Stomach (tissue), 9 donors: Measurements from ENCODE around the gene MLYCD. TPM values are rescaled to one million over a fixed set of nuclear protein-coding genes. Genes with fewer than 3 reads are reported as not detected.

Experiments
- DNase-seq, 2 donors: peaks; one replicate each; pipeline versions ENCODE4 v3.0.0 to v3.0.0-alpha.2; 2013 to 2019
- H3K27ac ChIP-seq, 5 donors: fragments of 200-600 bp in 4 of 5; sonication (generic) in 4 of 5; one replicate each; pipeline ENCODE4 v1.5.1; 2013 to 2019; ENCODE audit warnings: mild to moderate bottlenecking in 1 of 5, moderate library complexity in 1 of 5
- H3K27me3 ChIP-seq, 3 donors: fragments of 200-600 bp; sonication (generic); one replicate each; pipeline ENCODE4 v1.5.1; 2017 to 2019; ENCODE audit warnings: mixed run types in 1 of 3
- H3K36me3 ChIP-seq, 4 donors: fragments of 200-600 bp; sonication (generic); 1 replicate in 3 of 4; 2 replicates in 1 of 4; pipeline ENCODE4 v1.5.1; 2016 to 2019
- H3K4me1 ChIP-seq, 4 donors: fragments of 200-600 bp; sonication (generic); one replicate each; pipeline ENCODE4 v1.5.1; 2016 to 2019
- H3K4me3 ChIP-seq, 4 donors: fragments of 200-600 bp; sonication (generic) in 3 of 4; one replicate each; pipeline ENCODE4 v1.5.1; 2016 to 2019; ENCODE audit warnings: mild to moderate bottlenecking in 1 of 4
- H3K9me3 ChIP-seq, 4 donors: fragments of 200-600 bp; sonication (generic); one replicate each; pipeline ENCODE4 v1.5.1; 2016 to 2019
- EP300 ChIP-seq: sonication (generic); formaldehyde crosslinking; IDR thresholded peaks from one replicate; pipeline ENCODE4 v1.6.1; 2017; ENCODE audit warnings: antibody characterized with exemption
- POLR2A ChIP-seq, 4 donors: fragments of 450-650 bp; IDR thresholded peaks; one replicate each; pipeline ENCODE4 v1.6.1; 2016; ENCODE audit warnings: antibody characterized with exemption in 4 of 4, control low read depth in 2 of 4, mild to moderate bottlenecking in 1 of 4, moderate library complexity in 1 of 4
- POLR2AphosphoS5 ChIP-seq, 3 donors: sonication (generic); formaldehyde crosslinking; IDR thresholded peaks; one replicate each; pipeline ENCODE4 v1.6.1; 2016; ENCODE audit warnings: antibody characterized with exemption in 3 of 3
- WGBS, 5 donors: extraction: QIAGEN DNeasy Blood & Tissue Kit in 3 of 5; methylation state at CpG; one replicate each; pipeline versions ENCODE4 v1.1.5 to v1.1.7; 2013 to 2018; 5-methylcytosine and 5-hydroxymethylcytosine counted together
- intact Hi-C: fragments of 100-400 bp; cut with DNase I; formaldehyde crosslinking; loops from one replicate; pipeline ENCODE4 v1.15.1; 2023; ENCODE audit warnings: low total_unique reads
- polyA plus RNA-seq, 3 donors: library from polyadenylated mRNA; stranded (reverse); fragments of 200-250 nt; gene quantifications; one replicate each; pipeline ENCODE4 v1.2.3, GENCODE V29; 2013
- total RNA-seq, 5 donors: library from RNA; depleted of rRNA; stranded (reverse); fragments of >200 nt; gene quantifications; one replicate each; pipeline versions ENCODE4 v1.1.0 to v1.2.3, GENCODE V29; 2014 to 2016
- TF ChIP-seq, protein P1 (sequence below), 7 experiments: fragments of 450-650 bp in 4 of 7; fragments of 200-600 bp in 3 of 7; sonication (generic) in 3 of 7; IDR thresholded peaks; one replicate each; pipeline ENCODE4 v1.5.1; 2016 to 2019; ENCODE audit warnings: antibody characterized with exemption in 7 of 7, control low read depth in 2 of 7, mild to moderate bottlenecking in 1 of 7
- donor health status: healthy with polysubstance abuse.
- donor health status: Bipolar disorder and iron deficiency.
- donor health status: healthy.

Gene MLYCD
- total and polyA plus RNA-seq, 8 donors: 2.9 to 43.8 (median 14.4) TPM

DNA sequence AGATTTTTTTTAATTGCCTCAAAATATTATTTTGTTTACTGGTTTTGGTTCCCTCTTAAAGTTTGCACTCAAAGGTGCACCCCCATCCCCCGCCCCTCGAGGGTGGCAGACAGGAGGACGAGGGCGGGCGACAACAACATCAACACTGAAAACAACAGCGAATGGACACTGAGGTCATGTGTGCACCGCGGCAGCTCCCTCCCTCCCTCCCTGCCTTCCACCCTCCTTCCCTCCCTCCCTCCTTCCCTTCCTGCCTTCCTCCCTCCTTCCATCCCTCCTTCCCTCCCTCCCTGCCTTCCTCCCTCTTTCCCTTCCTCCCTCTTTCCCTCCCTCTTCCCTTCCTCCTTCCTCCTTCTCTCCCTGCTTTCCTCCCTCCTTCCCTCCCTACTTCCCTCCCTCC is 52.6 kb downstream of the MLYCD start:
- H3K9me3 ChIP-seq: no peaks in the 10 kb centered on the region
- peaks cover 18 to 51% (median 36%) of the 10 kb centered on the region in 4 donors for H3K4me1 ChIP-seq
- TF ChIP-seq POLR2AphosphoS5 (IDR thresholded peaks at IDR 0.05) (no peak), EP300 (no peak), POLR2A (IDR thresholded peaks at IDR 0.05) (no peak)
- TF ChIP-seq, protein P1, sequence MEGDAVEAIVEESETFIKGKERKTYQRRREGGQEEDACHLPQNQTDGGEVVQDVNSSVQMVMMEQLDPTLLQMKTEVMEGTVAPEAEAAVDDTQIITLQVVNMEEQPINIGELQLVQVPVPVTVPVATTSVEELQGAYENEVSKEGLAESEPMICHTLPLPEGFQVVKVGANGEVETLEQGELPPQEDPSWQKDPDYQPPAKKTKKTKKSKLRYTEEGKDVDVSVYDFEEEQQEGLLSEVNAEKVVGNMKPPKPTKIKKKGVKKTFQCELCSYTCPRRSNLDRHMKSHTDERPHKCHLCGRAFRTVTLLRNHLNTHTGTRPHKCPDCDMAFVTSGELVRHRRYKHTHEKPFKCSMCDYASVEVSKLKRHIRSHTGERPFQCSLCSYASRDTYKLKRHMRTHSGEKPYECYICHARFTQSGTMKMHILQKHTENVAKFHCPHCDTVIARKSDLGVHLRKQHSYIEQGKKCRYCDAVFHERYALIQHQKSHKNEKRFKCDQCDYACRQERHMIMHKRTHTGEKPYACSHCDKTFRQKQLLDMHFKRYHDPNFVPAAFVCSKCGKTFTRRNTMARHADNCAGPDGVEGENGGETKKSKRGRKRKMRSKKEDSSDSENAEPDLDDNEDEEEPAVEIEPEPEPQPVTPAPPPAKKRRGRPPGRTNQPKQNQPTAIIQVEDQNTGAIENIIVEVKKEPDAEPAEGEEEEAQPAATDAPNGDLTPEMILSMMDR (IDR thresholded peaks at IDR 0.05): no peak
- intact Hi-C loops: no loop called here
- 22 to 40% (median 27%) methylated on average over 8 of the region's 8 CpGs for WGBS, 5 donors
- no peaks in the 10 kb centered on the region for H3K36me3 ChIP-seq
- H3K27me3 ChIP-seq: no peaks in the 10 kb centered on the region
- peak overlapping the region in 1 of 5 donors; percentile 54 for H3K27ac ChIP-seq
- DNase-seq: no peak
- no peak overlapping the region for H3K4me3 ChIP-seq

DNA sequence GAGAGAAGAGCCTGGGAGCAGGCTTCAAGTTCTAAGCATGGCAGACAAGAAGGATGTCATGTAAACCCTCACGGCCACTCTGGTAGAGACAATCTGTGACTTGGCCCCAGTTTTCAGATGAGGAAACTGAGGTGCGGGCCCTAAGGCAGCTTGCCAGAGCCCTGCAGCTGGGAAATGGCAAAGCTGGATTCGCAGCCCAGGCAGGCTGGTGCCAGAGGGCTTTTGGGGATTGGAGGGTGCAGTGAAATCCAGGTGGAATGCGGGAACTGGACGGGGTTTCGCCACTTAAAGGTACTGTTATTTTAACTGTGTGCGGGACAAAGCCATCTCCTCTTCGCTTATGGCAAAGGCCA is 53.6 kb downstream of the MLYCD start:
- Histone ChIP-seq H3K4me3 (peak overlapping the region; percentile 52 to 66 (median 57)), H3K4me1 (peaks cover 18 to 47% (median 34%) of the 10 kb centered on the region in 4 donors), H3K27ac (peak overlapping the region; percentile 94 to 98 (median 94)), H3K27me3 (no peaks in the 10 kb centered on the region), H3K36me3 (peaks cover 0 to 4% (median 2%) of the 10 kb centered on the region in 4 donors), H3K9me3 (no peaks in the 10 kb centered on the region)
- DNase-seq: peak in 1 of 2 donors; percentile 35
- WGBS, 5 donors: 3 to 13% (median 9%) methylated on average over 3 to 8 of the region's 8 CpGs
- intact Hi-C loops: no loop called here
- TF ChIP-seq POLR2A (IDR thresholded peaks at IDR 0.05): no peak
- TF ChIP-seq, protein P1 (IDR thresholded peaks at IDR 0.05): no peak
- no peak for TF ChIP-seq EP300
- TF ChIP-seq POLR2AphosphoS5 (IDR thresholded peaks at IDR 0.05): no peak

DNA sequence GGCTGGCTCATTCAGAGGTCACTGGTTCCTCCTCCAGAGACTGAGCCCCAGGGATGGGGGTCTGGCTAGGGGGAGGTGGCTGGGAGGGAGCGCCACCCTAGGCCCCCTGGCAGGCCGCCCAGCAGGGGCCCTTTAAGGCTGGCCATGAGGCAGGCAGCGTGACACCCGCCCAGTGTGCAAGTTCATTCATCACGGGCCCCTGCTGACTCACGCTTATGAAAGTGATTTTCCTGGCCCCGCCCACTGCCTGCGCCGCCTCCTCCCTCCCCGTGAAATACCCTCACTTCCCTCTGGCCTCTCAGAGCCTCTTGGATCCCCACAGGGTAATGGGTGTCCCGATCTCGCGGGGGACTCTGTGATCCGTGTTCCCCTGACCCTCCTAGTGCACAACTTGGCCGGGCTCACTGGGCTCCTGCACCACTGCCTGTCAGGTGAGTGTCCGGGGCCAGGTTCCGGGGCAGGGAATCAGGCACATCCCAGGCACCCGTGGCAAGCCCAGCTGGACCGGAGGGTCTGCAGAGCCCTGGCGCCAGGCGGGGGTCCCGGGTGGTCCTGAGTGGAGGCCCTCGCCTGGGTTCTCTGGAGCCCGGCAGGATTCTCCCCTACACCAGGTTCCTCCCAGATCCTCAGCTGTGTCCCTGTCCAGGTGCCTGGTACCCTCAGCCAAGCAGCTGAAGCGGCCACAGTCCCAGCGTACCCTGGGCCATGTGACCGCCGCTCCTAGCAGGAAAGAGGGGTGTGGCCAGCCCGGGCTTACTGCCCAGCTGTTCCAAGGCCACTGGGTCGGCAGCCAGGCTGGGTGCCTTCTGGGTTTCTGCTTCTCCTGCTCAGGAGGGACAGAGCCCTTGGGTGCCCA is 54.3 kb downstream of the MLYCD start, which contains the start of gene OSGIN1:
OSGIN1 (plus strand) TSS at position 301 of the 856 bp plus-strand sequence. CDS start 4,432 bp downstream, outside the sequence.
- peak; percentile 80 to 92 (median 90) for TF ChIP-seq POLR2AphosphoS5 (IDR thresholded peaks at IDR 0.05)
- peak in 2 of 4 donors; percentile 48 to 95 for TF ChIP-seq POLR2A (IDR thresholded peaks at IDR 0.05)
- TF ChIP-seq EP300: no peak
- H3K4me1 ChIP-seq: peaks cover 18 to 46% (median 33%) of the 10 kb centered on the region in 4 donors
- DNase-seq: peak; percentile 96
- intact Hi-C loops: no loop called here
- H3K9me3 ChIP-seq: no peaks in the 10 kb centered on the region
- peak within 1 kb of the TSS; percentile 52 to 66 (median 57) for H3K4me3 ChIP-seq
- H3K27me3 ChIP-seq: no peaks in the 10 kb centered on the region
- 0 to 4% (median 2%) methylated on average over 9 to 30 of the region's 30 CpGs for WGBS, 5 donors
- peak within 1 kb of the TSS; percentile 94 to 98 (median 94) for H3K27ac ChIP-seq
- peaks cover 2 to 10% (median 7%) of the 10 kb centered on the region in 4 donors for H3K36me3 ChIP-seq

DNA sequence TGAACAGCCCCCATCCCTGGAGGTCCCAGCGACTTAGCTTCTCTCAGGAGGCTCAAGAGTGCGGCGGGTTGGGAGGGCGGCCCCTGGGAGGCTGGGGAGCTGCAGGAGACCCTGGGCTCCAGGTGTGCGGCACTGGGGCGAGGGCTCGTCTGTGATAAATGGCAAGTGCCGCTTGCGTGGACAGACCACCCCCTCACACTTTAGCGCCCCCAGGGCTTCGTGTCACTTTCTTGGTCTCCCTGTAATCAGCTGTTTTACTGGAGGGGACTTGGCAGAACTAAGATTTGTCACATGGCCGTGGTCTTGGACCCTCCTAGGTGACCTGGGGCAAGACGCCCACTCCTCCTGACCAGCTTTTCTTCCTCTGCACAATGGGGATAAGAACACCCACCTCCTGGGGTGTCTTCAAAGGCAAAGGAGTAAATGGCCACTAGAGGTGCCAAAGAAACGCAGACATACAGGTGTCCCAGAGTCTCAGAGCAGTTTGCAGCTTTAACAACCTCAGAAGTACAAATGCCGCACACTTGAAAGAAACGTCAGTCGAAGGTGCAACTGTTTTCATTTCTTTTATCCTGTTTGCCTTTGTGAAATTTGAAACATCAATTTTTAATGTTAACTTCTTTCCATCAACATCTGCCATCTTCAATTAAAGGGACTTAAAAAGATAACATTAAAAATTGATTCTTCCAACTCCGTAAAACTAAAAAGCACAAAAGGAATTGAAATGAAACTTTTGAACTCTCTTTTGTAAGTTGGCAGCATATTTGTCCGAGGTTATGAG is 55.1 kb downstream of the MLYCD start:
- intact Hi-C loops: no loop called here
- H3K9me3 ChIP-seq: no peaks in the 10 kb centered on the region
- no peaks in the 10 kb centered on the region for H3K27me3 ChIP-seq
- H3K4me1 ChIP-seq: peaks cover 18 to 46% (median 33%) of the 10 kb centered on the region in 4 donors
- H3K4me3 ChIP-seq: peak overlapping the region; percentile 52 to 66 (median 57)
- peak in 1 of 2 donors; percentile 79 for DNase-seq
- H3K36me3 ChIP-seq: peaks cover 9 to 18% (median 15%) of the 10 kb centered on the region in 4 donors
- TF ChIP-seq POLR2A (IDR thresholded peaks at IDR 0.05): no peak
- no peak for TF ChIP-seq POLR2AphosphoS5 (IDR thresholded peaks at IDR 0.05)
- TF ChIP-seq, protein P1 (IDR thresholded peaks at IDR 0.05): peak in 3 of 7 experiments; percentile 37 to 40 (median 39)
- TF ChIP-seq EP300: no peak
- WGBS, 5 donors: 8 to 24% (median 15%) methylated on average over 11 to 19 of the region's 19 CpGs
- peak overlapping the region; percentile 94 to 98 (median 94) for H3K27ac ChIP-seq
